NCI-H2107 treated with DMSO at 0.1 percent for 48 hours (cell line): ENCODE results near the gene BRINP1.

Experiments
- DNase-seq: peaks from one replicate; lab custom pipeline; 2025; ENCODE audit not compliant: unreplicated experiment; lab: John Stamatoyannopoulos, UW

The BRINP1 gene

GRCh38 chr9:119137479-119137878 is 231.8 kb downstream of the BRINP1 start:
- DNase-seq, result no peak

- no peak for DNase-seq
These were observed 243.2 kb downstream of the BRINP1 start for GRCh38 chr9:119126040-119126439.

- no peak for DNase-seq
These were observed 247.3 kb downstream of the BRINP1 start for GRCh38 chr9:119121899-119122298.

- DNase-seq, result no peak
These were observed 251.8 kb downstream of the BRINP1 start for GRCh38 chr9:119117409-119117808.
